GM21825 (cell line): ENCODE data around the gene MEX3D.

ENCODE experiments used
- ATAC-seq: cut with Tn5 transposase; IDR thresholded peaks from one replicate; pipeline ENCODE4 v1.9.1; 2021; ENCODE audit warnings: mild to moderate bottlenecking, moderate library complexity; ENCODE audit not compliant: unreplicated experiment

Gene MEX3D

GRCh38 chr19:1505991-1506881 lies 61.9 kb downstream of the MEX3D start:
- ATAC-seq: no peak

GRCh38 chr19:1505012-1505411 lies 63.1 kb downstream of the MEX3D start:
- ATAC-seq: no peak
